Measurements from ENCODE around the gene OOSP4A.

DNA sequence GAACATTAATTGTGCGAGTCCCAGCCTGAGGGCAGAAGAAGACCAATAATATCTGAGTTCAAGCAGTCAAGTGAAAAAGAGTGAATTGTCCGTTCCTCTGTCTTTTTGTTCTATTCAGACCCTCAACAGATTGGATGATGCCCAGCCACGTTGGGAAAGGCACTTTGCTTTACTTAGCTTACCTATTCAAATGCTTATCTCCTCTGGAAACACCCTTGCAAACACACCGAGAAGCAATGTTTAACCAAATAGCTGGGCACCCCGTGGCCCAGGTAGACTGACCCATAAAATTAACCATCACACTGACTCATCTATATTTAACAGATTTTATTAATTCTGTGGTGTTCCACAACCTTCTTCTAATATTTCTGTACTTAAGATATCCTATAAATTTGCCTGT is 9.3 kb downstream of the OOSP4A start:
- TF ChIP-seq, protein P1, sequence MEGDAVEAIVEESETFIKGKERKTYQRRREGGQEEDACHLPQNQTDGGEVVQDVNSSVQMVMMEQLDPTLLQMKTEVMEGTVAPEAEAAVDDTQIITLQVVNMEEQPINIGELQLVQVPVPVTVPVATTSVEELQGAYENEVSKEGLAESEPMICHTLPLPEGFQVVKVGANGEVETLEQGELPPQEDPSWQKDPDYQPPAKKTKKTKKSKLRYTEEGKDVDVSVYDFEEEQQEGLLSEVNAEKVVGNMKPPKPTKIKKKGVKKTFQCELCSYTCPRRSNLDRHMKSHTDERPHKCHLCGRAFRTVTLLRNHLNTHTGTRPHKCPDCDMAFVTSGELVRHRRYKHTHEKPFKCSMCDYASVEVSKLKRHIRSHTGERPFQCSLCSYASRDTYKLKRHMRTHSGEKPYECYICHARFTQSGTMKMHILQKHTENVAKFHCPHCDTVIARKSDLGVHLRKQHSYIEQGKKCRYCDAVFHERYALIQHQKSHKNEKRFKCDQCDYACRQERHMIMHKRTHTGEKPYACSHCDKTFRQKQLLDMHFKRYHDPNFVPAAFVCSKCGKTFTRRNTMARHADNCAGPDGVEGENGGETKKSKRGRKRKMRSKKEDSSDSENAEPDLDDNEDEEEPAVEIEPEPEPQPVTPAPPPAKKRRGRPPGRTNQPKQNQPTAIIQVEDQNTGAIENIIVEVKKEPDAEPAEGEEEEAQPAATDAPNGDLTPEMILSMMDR (IDR thresholded peaks at IDR 0.05 in 8 of 11, conservative IDR thresholded peaks at IDR 0.05 in 3 of 11) = no peak
- no peak for TF ChIP-seq POLR2AphosphoS5 (IDR thresholded peaks at IDR 0.05)
- no peak for TF ChIP-seq POLR2A (IDR thresholded peaks at IDR 0.05)
